Measurements from ENCODE around the gene SPAG6. TPM values are rescaled to one million over a fixed set of nuclear protein-coding genes. Genes with fewer than 3 reads are reported as not detected.

Gene SPAG6
- total RNA-seq, 1 experiment from 2014 or later: not detected

GRCh38 chr10:22459496-22459895 lies 114.2 kb downstream of the SPAG6 start:
- DNase-seq (ENCODE audit: low spot score): no peak

- DNase-seq (ENCODE audit: low spot score): no peak
Observed at GRCh38 chr10:22460101-22460500, 114.8 kb downstream of the SPAG6 start.

- no peak for DNase-seq (ENCODE audit: low spot score)
Observed at GRCh38 chr10:22460531-22461403, 115.5 kb downstream of the SPAG6 start.

GRCh38 chr10:22461891-22462290 lies 116.6 kb downstream of the SPAG6 start:
- DNase-seq (ENCODE audit: low spot score): no peak

- DNase-seq (ENCODE audit: low spot score): no peak
Observed at GRCh38 chr10:22463255-22463654, 118.0 kb downstream of the SPAG6 start.

GRCh38 chr10:22464966-22465629 lies 119.8 kb downstream of the SPAG6 start:
- no peak for DNase-seq (ENCODE audit: low spot score)

- no peak for DNase-seq (ENCODE audit: low spot score)
Observed at GRCh38 chr10:22466763-22467334, 121.6 kb downstream of the SPAG6 start.

Other genes starting within 250 kb of the SPAG6 start
- gene EBLN1, start 127.5 kb upstream of the SPAG6 start, total RNA-seq (2014; rRNA removed; shearing (Covaris generic)): not detected in 2 replicates
- 90.5 and 122 TPM in 2 replicates for gene COMMD3, start 29.1 kb upstream of the SPAG6 start, total RNA-seq (2014; rRNA removed; shearing (Covaris generic))
- gene BMI1, start 24.4 kb upstream of the SPAG6 start, total RNA-seq (2014; rRNA removed; shearing (Covaris generic)): 116 and 120 TPM in 2 replicates